Left lung (tissue), 10 donors: ENCODE data around the gene MPRIP. TPM values are rescaled to one million over a fixed set of nuclear protein-coding genes. Genes with fewer than 3 reads are reported as not detected.

Experiments
- ATAC-seq: fragments of 200-7000 bp; cut with Tn5 transposase; one replicate; pipeline ENCODE4 v1.9.1; 2020; ENCODE audit warnings: moderate library complexity
- DNase-seq, 4 donors: peaks; one replicate each; pipeline ENCODE4 v3.0.0-alpha.2; 2013 to 2020
- H3K27ac ChIP-seq, 2 donors: fragments of 200-600 bp; sonication (generic) in 1 of 2; one replicate each; pipeline versions ENCODE4 v1.5.0 to v1.8.0; 2020 to 2021
- H3K27me3 ChIP-seq, 2 donors: fragments of 200-600 bp; sonication (generic) in 1 of 2; one replicate each; pipeline versions ENCODE4 v1.5.0 to v1.8.0; 2020 to 2021
- H3K36me3 ChIP-seq, 2 donors: fragments of 200-600 bp; sonication (generic) in 1 of 2; one replicate each; pipeline versions ENCODE4 v1.5.0 to v1.8.0; 2020 to 2021
- H3K4me1 ChIP-seq, 2 donors: fragments of 200-600 bp; one replicate each; pipeline ENCODE4 v1.8.0; 2021
- H3K4me3 ChIP-seq, 2 donors: fragments of 200-600 bp; sonication (generic) in 1 of 2; one replicate each; pipeline versions ENCODE4 v1.5.0 to v1.8.0; 2020 to 2021; ENCODE audit warnings: mild to moderate bottlenecking in 1 of 2
- H3K9me3 ChIP-seq, 2 donors: fragments of 200-600 bp; sonication (generic) in 1 of 2; one replicate each; pipeline versions ENCODE4 v1.5.0 to v1.8.0; 2020 to 2021
- CTCF ChIP-seq, 2 donors: fragments of 200-600 bp; sonication (generic) in 1 of 2; IDR thresholded peaks; one replicate each; pipeline versions ENCODE4 v1.5.0 to v1.8.0; 2021; ENCODE audit warnings: antibody characterized with exemption in 2 of 2
- intact Hi-C, 2 donors: fragments of 100-400 bp; cut with DNase I; formaldehyde crosslinking; loops; one replicate each; pipeline versions ENCODE4 v1.11.2 to v1.14.2; 2022
- polyA plus RNA-seq, 6 donors: library from polyadenylated mRNA; unstranded; fragments of 120-200 nt; gene quantifications; one replicate each; pipeline ENCODE4 v1.2.1, GENCODE V29; 2013; ENCODE audit not compliant: insufficient read length in 6 of 6
- total RNA-seq, 2 donors: library from RNA; stranded (reverse); fragmentation: NEBNext Ultra II Directional; extraction: Animal tissue kit (Norgen Biotek cat#: 25700); gene quantifications; one replicate each; pipeline ENCODE4 v1.2.1, GENCODE V29; 2021
- donor health status: DM: no; HTN: yes; CAD: no.
- donor health status: DM: no; HTN: no; CAD: no.

MPRIP gene
- total and polyA plus RNA-seq, 8 donors, result 221 to 338 (median 257) TPM

GRCh38 chr17:17066021-17066420 lies 23.8 kb downstream of the MPRIP start:
- DNase-seq (no peak), ATAC-seq (no peak)
- H3K36me3 ChIP-seq, result no peaks in the 10 kb centered on the region
- H3K27ac ChIP-seq, result no peak overlapping the region
- no peaks in the 10 kb centered on the region for H3K27me3 ChIP-seq
- no peaks in the 10 kb centered on the region for H3K9me3 ChIP-seq
- no peak overlapping the region for H3K4me3 ChIP-seq
- TF ChIP-seq CTCF (IDR thresholded peaks at IDR 0.05), result no peak
- intact Hi-C loops, result no loop called here
- peaks cover 13 to 56% of the 10 kb centered on the region in 2 donors for H3K4me1 ChIP-seq

GRCh38 chr17:17067257-17067656 lies 25.0 kb downstream of the MPRIP start:
- TF ChIP-seq CTCF (IDR thresholded peaks at IDR 0.05), result no peak
- no peaks in the 10 kb centered on the region for H3K9me3 ChIP-seq
- peaks cover 13 to 49% of the 10 kb centered on the region in 2 donors for H3K4me1 ChIP-seq
- intact Hi-C loops, result no loop called here
- H3K36me3 ChIP-seq, result peaks cover 0 to 6% of the 10 kb centered on the region in 2 donors
- H3K27ac ChIP-seq, result no peak overlapping the region
- peak in 1 of 4 donors; percentile 4 for DNase-seq
- H3K27me3 ChIP-seq, result no peaks in the 10 kb centered on the region
- H3K4me3 ChIP-seq, result no peak overlapping the region
- ATAC-seq, result no peak

- no peak overlapping the region for H3K27ac ChIP-seq
- no peak for ATAC-seq
- TF ChIP-seq CTCF (IDR thresholded peaks at IDR 0.05), result no peak
- intact Hi-C loops, result no loop called here
- no peaks in the 10 kb centered on the region for H3K9me3 ChIP-seq
- no peak for DNase-seq
- H3K27me3 ChIP-seq, result no peaks in the 10 kb centered on the region
- no peak overlapping the region for H3K4me3 ChIP-seq
- H3K4me1 ChIP-seq, result peaks cover 10 to 46% of the 10 kb centered on the region in 2 donors
- peaks cover 0 to 15% of the 10 kb centered on the region in 2 donors for H3K36me3 ChIP-seq
Measured at GRCh38 chr17:17069849-17070248, 27.6 kb downstream of the MPRIP start.

- no peak for ATAC-seq
- Histone ChIP-seq H3K4me3 (no peak overlapping the region), H3K36me3 (peaks cover 0 to 17% of the 10 kb centered on the region in 2 donors), H3K27ac (no peak overlapping the region), H3K9me3 (no peaks in the 10 kb centered on the region), H3K27me3 (no peaks in the 10 kb centered on the region), H3K4me1 (peaks cover 18 to 53% of the 10 kb centered on the region in 2 donors)
- intact Hi-C loops, result no loop called here
- no peak for TF ChIP-seq CTCF (IDR thresholded peaks at IDR 0.05)
- DNase-seq, result peak in 1 of 4 donors; percentile 14
Measured at GRCh38 chr17:17070931-17071330, 28.7 kb downstream of the MPRIP start.

- H3K4me1 ChIP-seq, result peaks cover 18 to 45% of the 10 kb centered on the region in 2 donors
- peak in 1 of 4 donors; percentile 10 for DNase-seq
- no peak for ATAC-seq
- intact Hi-C loops, result no loop called here
- H3K27ac ChIP-seq, result no peak overlapping the region
- no peak for TF ChIP-seq CTCF (IDR thresholded peaks at IDR 0.05)
- no peaks in the 10 kb centered on the region for H3K9me3 ChIP-seq
- no peaks in the 10 kb centered on the region for H3K27me3 ChIP-seq
- H3K4me3 ChIP-seq, result no peak overlapping the region
- H3K36me3 ChIP-seq, result peaks cover 0 to 23% of the 10 kb centered on the region in 2 donors
Measured at GRCh38 chr17:17071531-17072360, 29.5 kb downstream of the MPRIP start.
